Uterine smooth muscle cell (primary cell): ENCODE results near the gene TEX26. TPM values are rescaled to one million over a fixed set of nuclear protein-coding genes. Genes with fewer than 3 reads are reported as not detected.

ENCODE experiments used
- total RNA-seq: library from RNA; depleted of rRNA; stranded (reverse); fragments of >200 nt; gene quantifications from 2 replicates; pipeline ENCODE4 v1.2.3, GENCODE V29; 2014

Gene TEX26
- total RNA-seq, result not detected in 2 replicates

DNA sequence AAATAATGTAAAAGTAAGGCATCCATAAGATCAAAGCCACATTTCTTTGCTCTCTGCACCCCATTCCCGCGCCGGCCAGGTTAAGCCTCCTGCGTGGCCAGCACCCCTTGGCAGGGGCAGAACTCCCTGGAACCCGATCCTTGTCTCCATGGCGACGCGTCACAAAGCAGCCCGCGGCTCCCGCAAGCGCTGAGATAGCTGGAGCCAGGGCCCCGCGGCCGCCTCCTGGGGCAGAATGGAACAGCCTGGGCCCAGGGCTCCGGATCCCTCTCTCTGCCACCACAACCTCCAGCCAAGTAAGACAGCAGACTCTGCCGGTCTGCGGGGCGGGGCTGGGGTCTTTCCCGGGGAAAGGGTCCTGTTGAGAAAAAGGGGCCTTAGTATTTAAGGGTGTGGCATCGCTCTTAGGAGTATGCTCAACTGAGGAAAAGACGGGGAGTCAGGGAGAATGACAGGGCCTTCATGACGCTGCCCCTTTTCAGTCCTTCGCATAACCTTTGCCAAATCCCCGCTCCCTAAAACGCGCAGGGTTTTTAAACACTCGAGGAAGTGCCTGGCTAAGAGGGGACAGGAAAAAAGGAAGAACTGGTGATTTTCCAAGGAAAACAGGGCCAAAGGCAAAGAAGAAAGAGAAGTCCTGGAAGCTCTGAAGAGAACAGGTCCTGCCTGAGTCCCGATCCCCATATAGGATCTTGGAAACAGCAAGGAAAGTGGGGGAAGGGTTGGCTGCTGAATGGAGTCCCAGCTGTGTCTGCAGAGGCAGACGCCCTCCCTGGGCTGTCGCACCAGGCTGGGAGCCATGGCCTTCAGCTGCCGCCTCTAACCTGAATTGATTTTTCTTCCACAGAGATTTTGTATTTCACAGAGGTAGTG, at the start of gene TEX26:
TEX26 (plus strand) TSS at position 176 of the 873 bp plus-strand sequence; CDS start at position 236, 60 bp downstream.

GRCh38 chr13:30905932-30906383, 26.5 kb upstream of the TEX26 start, which contains the start of gene MEDAG:
MEDAG (plus strand) TSS chr13:30906271; CDS start chr13:30906516, 245 bp downstream.

Other genes with a start within 250 kb of the TEX26 start
- gene ALOX5AP, start 197.1 kb upstream of the TEX26 start, total RNA-seq, result 0.25 TPM in 1 of 2 replicates, not detected in the other
- gene MEDAG, start 26.4 kb upstream of the TEX26 start, total RNA-seq, result 1.1 and 3.5 TPM in 2 replicates
- gene HSPH1, start 229.2 kb downstream of the TEX26 start, total RNA-seq, result 62.4 and 79.6 TPM in 2 replicates